SK-MEL-5 (cell line): ENCODE results near the gene COQ8A. TPM values are rescaled to one million over a fixed set of nuclear protein-coding genes. Genes with fewer than 3 reads are reported as not detected.

ENCODE experiments used
- DNase-seq: peaks from one replicate; pipeline ENCODE4 v3.0.0-alpha.2; 2016; ENCODE audit warnings: low read depth, low spot score
- in situ Hi-C: cut with HindIII; loops from 2 replicates; pipeline ENCODE4 v1.10.0; 2016; ENCODE audit warnings: low sequenced_read_pairs, high pct_unique_total_duplicates, low pct_unique_long_range_greater_than_20kb
- polyA plus RNA-seq, 2 experiments: library from polyadenylated mRNA; depleted of rRNA; stranded (reverse); fragments of >200 nt; gene quantifications; 2 replicates each; pipeline ENCODE4 v1.2.3, GENCODE V29; 2015
- total RNA-seq: library from RNA; depleted of rRNA; stranded (reverse); fragments of >200 nt; shearing (Covaris generic); gene quantifications from 2 replicates; pipeline ENCODE4 v1.2.3, GENCODE V29; 2014; rRNA removed

The COQ8A gene
- total RNA-seq, result 20.2 and 22.8 TPM in 2 replicates
- 22.9 and 27.3 TPM in 2 replicates for polyA plus RNA-seq (2015; cell fraction: cytosol; rRNA removed)
- polyA plus RNA-seq (2015; cell fraction: nucleus; rRNA removed), result 42.9 and 52.2 TPM in 2 replicates

- peak; percentile 99 for DNase-seq
- in situ Hi-C loops, result no loop called here
These were observed at the start of gene COQ8A for GRCh38 chr1:226940029-226940805. COQ8A (plus strand) TSS chr1:226940294; CDS start chr1:226961386, 21,092 bp downstream.

DNA sequence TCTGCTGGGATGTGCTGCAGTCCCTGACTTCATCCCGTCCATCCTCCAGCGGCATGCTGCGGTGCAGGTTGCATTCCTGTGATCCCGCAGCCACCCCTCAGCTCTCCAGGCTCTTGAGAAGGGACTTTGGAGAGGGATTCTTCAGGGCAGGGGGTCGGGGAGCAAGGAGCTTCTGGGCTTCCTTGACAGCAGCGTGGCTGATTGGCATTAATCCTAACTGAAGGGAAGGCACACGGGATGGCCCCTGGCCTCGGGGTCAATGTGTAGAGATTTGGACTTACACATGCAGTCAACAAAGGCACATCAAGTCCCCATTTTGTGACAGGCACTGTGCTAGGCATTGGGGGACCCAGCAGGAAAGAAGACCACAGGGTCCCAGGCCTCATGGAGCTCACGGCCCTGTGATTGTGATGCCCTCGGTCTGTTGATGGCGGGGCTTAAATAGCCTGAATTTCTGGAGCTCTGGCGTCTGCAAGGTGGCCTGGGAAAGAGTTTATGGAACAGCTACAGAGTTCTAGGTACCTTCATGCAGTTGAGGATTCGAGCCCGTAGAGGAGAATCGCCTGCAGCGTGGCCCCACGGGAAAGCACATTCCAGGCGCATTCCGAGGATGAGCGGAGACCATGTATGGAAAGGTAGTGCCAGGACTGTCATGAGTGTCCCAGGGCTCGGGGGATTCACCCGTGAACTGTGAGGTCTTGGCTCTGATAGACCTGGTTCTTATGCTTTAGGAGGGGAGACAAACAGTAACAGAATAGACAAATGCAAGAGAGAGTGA is 49.6 kb upstream of the COQ8A start:
- DNase-seq, result no peak
- in situ Hi-C loops, result no loop called here

- in situ Hi-C loops, result no loop called here
- DNase-seq, result no peak
These were observed 48.7 kb upstream of the COQ8A start for GRCh38 chr1:226891346-226891745.

- DNase-seq, result no peak
- in situ Hi-C loops, result no loop called here
These were observed 48.1 kb upstream of the COQ8A start for GRCh38 chr1:226891846-226892523.

DNA sequence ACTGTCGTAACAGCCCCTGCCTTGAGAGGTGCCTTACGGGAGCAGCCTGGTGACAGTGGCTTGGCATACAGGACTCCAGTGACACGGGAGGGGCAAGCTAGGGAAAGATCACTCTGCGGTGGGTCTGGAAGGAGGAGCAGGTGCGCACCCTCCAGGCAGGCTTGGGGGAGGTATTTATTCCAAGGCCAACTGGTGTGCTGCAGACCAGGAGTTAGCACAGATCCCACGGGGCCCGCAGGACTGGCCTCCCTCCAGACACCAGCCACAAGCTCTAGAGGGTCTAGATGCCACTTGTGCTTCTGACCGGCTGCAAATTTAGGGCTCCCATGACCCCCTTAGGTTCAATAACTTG is 47.6 kb upstream of the COQ8A start:
- in situ Hi-C loops, result no loop called here
- DNase-seq, result no peak

GRCh38 chr1:226893936-226894335 is 46.2 kb upstream of the COQ8A start:
- in situ Hi-C loops, result no loop called here

GRCh38 chr1:226894826-226895225 is 45.3 kb upstream of the COQ8A start:
- DNase-seq, result no peak
- in situ Hi-C loops, result no loop called here

More at GRCh38 chr1:226893936-226894335, 46.2 kb upstream of the COQ8A start:
- no peak for DNase-seq

GRCh38 chr1:226895644-226896043 is 44.5 kb upstream of the COQ8A start:
- in situ Hi-C loops, result no loop called here
- no peak for DNase-seq

DNA sequence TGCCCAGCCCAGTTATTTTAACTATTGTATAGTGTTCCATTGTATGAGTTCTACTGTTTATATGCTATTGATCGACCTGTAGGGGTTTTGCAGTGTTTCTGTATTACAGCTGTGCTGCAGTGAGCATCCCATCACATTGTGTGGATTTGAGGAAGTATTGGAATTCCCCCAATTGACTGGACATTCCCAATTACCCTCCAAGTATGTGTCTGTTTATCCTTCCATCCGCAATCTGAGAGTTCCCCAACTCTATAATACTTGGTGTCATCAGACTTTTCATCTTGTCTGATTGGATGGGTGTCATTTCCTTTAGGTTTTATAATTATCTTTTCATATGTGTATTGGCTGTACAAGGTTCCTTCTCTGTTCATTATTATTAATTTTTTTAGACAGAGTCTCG is 41.8 kb upstream of the COQ8A start:
- no peak for DNase-seq
- in situ Hi-C loops, result no loop called here

DNA sequence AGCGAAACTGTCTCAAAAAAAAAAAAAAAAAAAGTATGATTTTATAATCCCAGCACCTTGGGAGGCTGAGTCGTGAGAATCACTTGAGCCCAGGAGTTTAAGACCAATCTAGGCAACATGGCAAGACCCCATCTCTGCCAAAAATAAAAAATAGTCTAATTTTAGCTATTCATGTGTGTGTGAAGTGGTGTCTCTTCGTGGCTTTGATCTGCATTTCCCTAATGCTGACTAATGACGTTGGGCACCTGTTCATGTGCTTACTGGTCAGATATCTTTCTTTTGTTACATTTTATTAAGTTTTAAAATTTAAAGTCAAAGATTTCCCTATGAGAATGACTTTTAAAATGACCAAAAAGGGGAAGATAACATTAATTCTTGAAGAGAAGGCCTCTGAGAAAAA is 38.7 kb upstream of the COQ8A start:
- in situ Hi-C loops, result no loop called here

DNA sequence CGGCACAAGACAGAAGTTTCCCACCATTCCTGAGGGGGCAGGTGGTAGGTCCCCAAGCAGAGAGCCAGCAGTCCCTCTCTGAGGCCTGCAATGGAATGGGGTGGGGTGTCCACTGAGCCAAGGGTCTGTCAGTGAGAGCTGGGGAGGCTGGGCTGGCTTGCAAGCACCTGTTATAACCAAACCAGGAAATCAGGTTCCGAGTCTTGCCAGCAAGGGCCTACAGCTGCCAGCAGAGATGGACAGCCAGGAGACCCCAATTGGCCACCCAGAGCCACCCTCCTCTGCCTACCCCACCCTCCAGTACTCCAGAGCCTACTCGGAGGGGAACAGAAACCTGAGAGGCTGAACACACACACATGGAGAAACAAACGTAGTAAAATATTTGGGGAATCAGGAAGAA is 37.5 kb upstream of the COQ8A start:
- DNase-seq, result no peak
- in situ Hi-C loops, result no loop called here

More for the DNA sequence above, 38.7 kb upstream of the COQ8A start:
- no peak for DNase-seq

GRCh38 chr1:226903819-226904716 is 36.0 kb upstream of the COQ8A start:
- DNase-seq, result no peak
- in situ Hi-C loops, result no loop called here

GRCh38 chr1:226904772-226905171 is 35.3 kb upstream of the COQ8A start:
- DNase-seq, result no peak
- in situ Hi-C loops, result no loop called here

DNA sequence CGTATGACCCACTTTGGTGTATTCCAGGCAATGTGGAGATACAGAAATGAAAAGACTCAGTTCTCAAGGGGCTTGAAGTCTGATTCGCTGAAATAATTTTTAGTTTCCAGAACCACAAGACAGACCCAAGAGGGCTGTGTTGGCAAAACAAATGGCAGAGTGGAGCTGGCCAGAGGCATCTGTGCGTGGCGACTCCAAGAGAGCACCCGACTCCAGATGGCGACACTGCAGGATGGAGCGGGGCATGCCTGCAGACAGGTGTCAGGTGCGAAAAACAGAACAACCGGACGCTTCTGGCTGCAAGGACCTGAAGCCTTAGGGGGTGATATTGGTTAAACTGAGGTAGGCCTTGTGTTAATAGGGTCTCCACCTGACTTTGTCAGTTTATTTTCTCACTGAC is 31.7 kb upstream of the COQ8A start:
- no peak for DNase-seq
- in situ Hi-C loops, result no loop called here

GRCh38 chr1:226908913-226909312 is 31.2 kb upstream of the COQ8A start:
- in situ Hi-C loops, result no loop called here
- peak; percentile 37 for DNase-seq

GRCh38 chr1:226912587-226913176 is 27.4 kb upstream of the COQ8A start:
- peak; percentile 62 for DNase-seq
- in situ Hi-C loops, result no loop called here

DNA sequence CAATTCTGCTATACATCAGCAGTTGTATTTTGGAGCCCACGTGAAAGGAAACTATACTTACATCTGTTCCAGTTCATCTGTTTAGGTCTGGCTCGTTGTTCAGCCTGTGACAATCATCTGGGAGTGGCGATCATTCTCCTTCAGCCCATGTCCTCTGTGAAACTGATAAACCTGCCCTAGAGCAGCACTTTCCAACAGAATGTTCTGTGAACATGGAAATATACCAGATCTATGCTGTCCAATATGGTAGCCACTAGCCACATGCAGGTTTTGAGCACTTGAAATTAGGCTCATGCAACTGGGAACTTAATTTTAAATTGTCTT is 24.5 kb upstream of the COQ8A start:
- in situ Hi-C loops, result no loop called here

More for the DNA sequence above, 24.5 kb upstream of the COQ8A start:
- DNase-seq, result no peak
